Measurements from ENCODE around the gene KATNAL2. TPM values are rescaled to one million over a fixed set of nuclear protein-coding genes. Genes with fewer than 3 reads are reported as not detected.

The KATNAL2 gene, protein sequence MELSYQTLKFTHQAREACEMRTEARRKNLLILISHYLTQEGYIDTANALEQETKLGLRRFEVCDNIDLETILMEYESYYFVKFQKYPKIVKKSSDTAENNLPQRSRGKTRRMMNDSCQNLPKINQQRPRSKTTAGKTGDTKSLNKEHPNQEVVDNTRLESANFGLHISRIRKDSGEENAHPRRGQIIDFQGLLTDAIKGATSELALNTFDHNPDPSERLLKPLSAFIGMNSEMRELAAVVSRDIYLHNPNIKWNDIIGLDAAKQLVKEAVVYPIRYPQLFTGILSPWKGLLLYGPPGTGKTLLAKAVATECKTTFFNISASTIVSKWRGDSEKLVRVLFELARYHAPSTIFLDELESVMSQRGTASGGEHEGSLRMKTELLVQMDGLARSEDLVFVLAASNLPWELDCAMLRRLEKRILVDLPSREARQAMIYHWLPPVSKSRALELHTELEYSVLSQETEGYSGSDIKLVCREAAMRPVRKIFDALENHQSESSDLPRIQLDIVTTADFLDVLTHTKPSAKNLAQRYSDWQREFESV
- 2.3 TPM for polyA plus RNA-seq
- long read RNA-seq, donor 1 = 0 reads
- long read RNA-seq, donor 2 = 0 reads
- long read RNA-seq, donor 3 = 0 reads
- long read RNA-seq, donor 4 = 0 reads
- long read RNA-seq, donor 5 = 0 reads
- long read RNA-seq, donor 6 = 0 reads
- long read RNA-seq, donor 7 = 0 reads
- long read RNA-seq, donor 8 = 0 reads
- long read RNA-seq, donor 9 = 0 reads
- long read RNA-seq, donor 10 = 0 reads
- long read RNA-seq, donor 11 = 0 reads

DNA sequence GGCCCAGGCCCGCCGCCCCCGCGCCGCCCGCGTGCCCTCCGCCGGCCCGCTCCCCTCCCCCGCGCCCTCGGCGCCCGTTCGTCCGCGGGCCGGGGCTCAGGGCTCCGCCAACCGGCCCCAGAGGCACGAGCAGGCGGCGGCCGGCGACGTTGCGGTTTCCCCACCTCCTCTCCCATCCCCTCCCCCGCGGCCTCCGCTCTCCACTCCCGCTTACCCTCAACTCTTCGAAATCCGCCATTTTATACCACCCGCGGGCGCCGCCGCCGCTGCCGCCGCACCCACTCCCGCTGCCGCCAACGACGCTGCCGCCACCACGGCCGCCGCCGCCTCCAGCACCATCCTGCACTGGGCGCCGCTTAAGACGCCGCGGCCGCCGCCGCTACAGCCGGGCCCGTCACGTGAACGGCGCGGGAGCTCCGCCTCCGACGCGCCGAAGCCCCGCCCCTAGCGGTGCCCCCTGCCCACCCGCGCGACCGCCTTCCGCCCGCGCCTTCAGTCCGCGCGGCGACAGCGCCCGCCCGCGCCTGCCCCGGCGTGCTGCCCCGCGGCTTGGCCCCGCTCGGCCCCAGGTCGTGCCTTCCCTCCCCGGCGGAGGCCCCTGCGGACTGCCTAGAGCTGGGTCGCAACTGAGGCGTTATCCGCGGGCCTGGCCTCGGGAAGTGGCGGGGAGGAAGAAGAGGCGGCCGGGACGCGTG, at the start of gene KATNAL2, which contains the start of gene PIAS2:
Gene KATNAL2, plus strand, starts transcription at position 495 of the 695 bp plus-strand sequence. CDS start 29,271 bp downstream, outside the sequence.
Gene PIAS2, minus strand, starts transcription at position 400 of the 695 bp plus-strand sequence. Its CDS starts 162 bp downstream, at position 238.
- Histone ChIP-seq H3K9me3 (ENCODE audit: control insufficient read depth, low read depth, low read length) (no peaks in the 10 kb centered on the region), H3K4me1 (ENCODE audit: control insufficient read depth, insufficient read depth, low read length) (peaks cover 5% of the 10 kb centered on the region), H3K27ac (ENCODE audit: low read length) (peak within 1 kb of the TSS; percentile 32), H3K4me3 (ENCODE audit: low read length) (peak within 1 kb of the TSS; percentile 68), H3K27me3 (ENCODE audit: control insufficient read depth, insufficient read depth, low read length) (no peaks in the 10 kb centered on the region), H3K36me3 (ENCODE audit: control insufficient read depth, insufficient read depth, low read length) (no peaks in the 10 kb centered on the region)
- WGBS (ENCODE audit: insufficient coverage, low lambda C conversion rate) = 0% methylated on average over 3 of the region's 107 CpGs
- peak; percentile 71 to 87 for DNase-seq

DNA sequence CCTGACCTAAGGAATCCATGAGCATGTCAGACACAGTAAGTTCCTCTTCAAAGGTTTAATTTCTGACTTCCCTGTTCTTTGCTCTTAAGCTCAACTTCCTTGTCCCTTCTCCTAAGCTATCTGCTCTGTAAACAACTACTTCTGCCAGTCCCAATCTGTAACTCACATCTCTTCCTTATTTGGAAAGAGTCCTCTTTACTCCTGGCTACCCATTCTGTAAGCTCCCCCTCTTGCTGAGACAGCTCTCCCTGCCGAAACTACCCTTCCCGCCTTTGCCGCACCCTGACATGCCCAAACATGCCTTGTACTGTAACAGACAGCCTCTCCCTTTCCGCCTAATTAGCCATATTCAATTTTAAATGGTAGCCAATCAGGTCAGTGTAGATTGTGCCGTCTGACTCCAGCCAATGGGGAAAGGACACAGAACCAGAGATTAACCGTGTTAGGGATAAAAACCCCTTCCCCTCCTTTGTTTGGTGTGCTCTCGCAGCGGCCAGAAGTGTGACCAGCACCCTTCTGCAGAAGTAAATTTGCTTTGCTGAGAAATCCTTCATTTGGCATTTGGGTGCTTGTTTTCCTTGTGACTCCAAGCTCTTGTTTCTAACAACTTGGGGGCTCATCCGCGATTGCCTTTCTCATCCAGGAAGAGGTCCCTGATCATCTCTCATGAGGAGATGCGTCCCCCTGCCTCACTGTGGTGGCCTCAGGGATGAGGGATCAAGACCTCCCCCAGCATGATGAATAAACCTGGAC, 49.1 kb upstream of the KATNAL2 start:
- no peak for DNase-seq
- no peaks in the 10 kb centered on the region for H3K27me3 ChIP-seq (ENCODE audit: control insufficient read depth, insufficient read depth, low read length)
- H3K27ac ChIP-seq (ENCODE audit: low read length) = no peak overlapping the region
- H3K36me3 ChIP-seq (ENCODE audit: control insufficient read depth, insufficient read depth, low read length) = peaks cover 8% of the 10 kb centered on the region
- H3K9me3 ChIP-seq (ENCODE audit: control insufficient read depth, low read depth, low read length) = peaks cover 14% of the 10 kb centered on the region
- H3K4me3 ChIP-seq (ENCODE audit: low read length) = no peak overlapping the region
- WGBS (ENCODE audit: insufficient coverage, low lambda C conversion rate) = 93% methylated on average over 5 of the region's 11 CpGs
- no peaks in the 10 kb centered on the region for H3K4me1 ChIP-seq (ENCODE audit: control insufficient read depth, insufficient read depth, low read length)

DNA sequence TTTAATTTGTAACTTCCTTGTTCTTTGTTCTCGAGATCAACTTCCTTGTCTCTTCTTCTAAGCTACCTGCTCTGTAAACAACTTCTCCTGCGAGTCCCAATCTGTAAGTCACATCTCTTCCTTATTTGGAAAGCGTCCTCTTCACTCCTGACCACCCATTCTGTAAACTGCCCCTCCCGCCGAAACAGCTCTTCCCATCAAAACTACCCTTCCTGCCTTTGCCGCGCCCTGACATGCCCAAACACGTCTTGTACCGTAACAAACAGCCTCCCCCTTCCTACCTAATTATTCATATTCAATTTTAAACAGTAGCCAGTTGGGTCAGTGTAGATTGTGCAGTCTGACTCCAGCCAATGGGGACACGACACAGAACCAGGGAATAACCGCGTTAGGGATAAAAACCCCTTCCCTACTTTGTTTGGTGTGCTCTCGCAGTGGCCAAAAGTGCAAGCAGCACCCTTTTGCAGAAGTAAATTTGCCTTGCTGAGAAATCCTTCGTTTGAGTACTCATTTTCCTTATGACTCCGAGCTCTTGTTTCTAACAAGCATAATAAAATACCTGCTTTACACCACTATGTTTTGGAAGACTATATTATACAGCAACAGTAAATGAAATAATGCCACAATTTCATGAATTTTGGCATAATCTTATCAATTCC, 39.9 kb upstream of the KATNAL2 start:
- no peak for DNase-seq
- Histone ChIP-seq H3K9me3 (ENCODE audit: control insufficient read depth, low read depth, low read length) (peaks cover 12% of the 10 kb centered on the region), H3K36me3 (ENCODE audit: control insufficient read depth, insufficient read depth, low read length) (peaks cover 2% of the 10 kb centered on the region), H3K27ac (ENCODE audit: low read length) (no peak overlapping the region), H3K27me3 (ENCODE audit: control insufficient read depth, insufficient read depth, low read length) (no peaks in the 10 kb centered on the region), H3K4me1 (ENCODE audit: control insufficient read depth, insufficient read depth, low read length) (no peaks in the 10 kb centered on the region), H3K4me3 (ENCODE audit: low read length) (no peak overlapping the region)
- WGBS (ENCODE audit: insufficient coverage, low lambda C conversion rate) = 97% methylated on average over 6 of the region's 15 CpGs

DNA sequence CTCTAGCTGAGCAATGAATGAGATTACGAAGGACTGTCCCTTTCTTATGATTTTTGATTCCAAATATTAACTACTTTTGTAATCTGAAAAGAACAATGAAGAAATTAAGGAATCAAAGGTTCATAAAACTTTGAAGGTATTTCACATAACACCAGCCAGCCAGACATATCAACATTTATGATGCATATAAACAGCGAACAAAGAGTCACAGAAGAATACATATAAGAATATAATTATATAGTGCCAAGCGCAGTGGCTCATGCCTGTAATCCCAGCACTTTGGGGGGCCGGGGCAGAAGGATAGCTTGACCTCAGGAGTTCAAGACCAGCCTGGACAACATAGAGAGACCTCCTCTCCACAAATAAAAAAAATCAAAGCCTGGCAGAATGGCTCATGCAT, 34.2 kb upstream of the KATNAL2 start:
- H3K36me3 ChIP-seq (ENCODE audit: control insufficient read depth, insufficient read depth, low read length) = no peaks in the 10 kb centered on the region
- H3K27ac ChIP-seq (ENCODE audit: low read length) = no peak overlapping the region
- no peaks in the 10 kb centered on the region for H3K4me1 ChIP-seq (ENCODE audit: control insufficient read depth, insufficient read depth, low read length)
- WGBS (ENCODE audit: insufficient coverage, low lambda C conversion rate) = 100% methylated on average over 1 of the region's 4 CpGs
- H3K27me3 ChIP-seq (ENCODE audit: control insufficient read depth, insufficient read depth, low read length) = no peaks in the 10 kb centered on the region
- H3K9me3 ChIP-seq (ENCODE audit: control insufficient read depth, low read depth, low read length) = peaks cover 5% of the 10 kb centered on the region
- H3K4me3 ChIP-seq (ENCODE audit: low read length) = no peak overlapping the region
- no peak for DNase-seq

DNA sequence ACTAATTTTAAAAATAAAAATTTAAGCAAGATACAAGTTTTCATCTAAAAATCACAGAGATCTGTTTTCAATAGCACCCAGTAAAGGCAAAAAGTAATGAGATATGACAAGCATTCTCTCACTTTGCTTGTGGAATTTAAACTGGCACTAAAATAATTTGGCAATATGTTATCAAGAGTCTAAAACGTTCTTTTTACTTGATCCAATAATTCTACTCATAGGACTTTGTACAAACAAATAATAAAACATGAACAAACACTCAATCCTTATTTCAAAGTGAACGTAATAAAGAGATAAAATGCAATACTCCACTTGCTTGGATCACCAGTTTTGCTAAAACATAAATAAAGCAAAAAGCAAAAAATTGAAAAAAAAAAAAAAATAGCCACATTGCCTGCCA, 30.5 kb upstream of the KATNAL2 start:
- no peaks in the 10 kb centered on the region for H3K4me1 ChIP-seq (ENCODE audit: control insufficient read depth, insufficient read depth, low read length)
- no CpG with 5 or more reads among the region's 2 CpGs for WGBS (ENCODE audit: insufficient coverage, low lambda C conversion rate)
- peaks cover 18% of the 10 kb centered on the region for H3K36me3 ChIP-seq (ENCODE audit: control insufficient read depth, insufficient read depth, low read length)
- no peak overlapping the region for H3K4me3 ChIP-seq (ENCODE audit: low read length)
- DNase-seq = no peak
- no peaks in the 10 kb centered on the region for H3K9me3 ChIP-seq (ENCODE audit: control insufficient read depth, low read depth, low read length)
- no peaks in the 10 kb centered on the region for H3K27me3 ChIP-seq (ENCODE audit: control insufficient read depth, insufficient read depth, low read length)
- H3K27ac ChIP-seq (ENCODE audit: low read length) = no peak overlapping the region

DNA sequence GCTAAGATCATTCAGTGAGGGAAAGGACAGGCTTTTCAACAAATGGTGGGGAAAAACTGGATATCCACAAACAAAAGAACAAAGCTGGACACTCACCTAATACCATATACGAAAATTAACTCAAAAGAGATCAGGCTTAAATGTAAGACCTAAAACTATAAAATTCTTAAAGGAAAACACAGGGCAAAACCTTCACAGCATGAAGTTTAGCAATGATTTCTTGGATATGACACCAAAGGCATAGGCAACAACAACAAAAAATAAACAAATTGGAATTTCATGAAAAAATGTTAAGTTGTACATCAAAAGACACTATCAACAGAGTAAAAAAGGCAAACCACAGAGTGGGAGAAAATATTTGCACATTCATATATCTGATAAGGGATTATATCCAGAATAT, 28.4 kb upstream of the KATNAL2 start:
- Histone ChIP-seq H3K4me3 (ENCODE audit: low read length) (no peak overlapping the region), H3K36me3 (ENCODE audit: control insufficient read depth, insufficient read depth, low read length) (peaks cover 18% of the 10 kb centered on the region), H3K27ac (ENCODE audit: low read length) (no peak overlapping the region), H3K9me3 (ENCODE audit: control insufficient read depth, low read depth, low read length) (no peaks in the 10 kb centered on the region), H3K4me1 (ENCODE audit: control insufficient read depth, insufficient read depth, low read length) (no peaks in the 10 kb centered on the region), H3K27me3 (ENCODE audit: control insufficient read depth, insufficient read depth, low read length) (no peaks in the 10 kb centered on the region)
- 100% methylated on average over 1 of the region's 1 CpG for WGBS (ENCODE audit: insufficient coverage, low lambda C conversion rate)
- DNase-seq = no peak

DNA sequence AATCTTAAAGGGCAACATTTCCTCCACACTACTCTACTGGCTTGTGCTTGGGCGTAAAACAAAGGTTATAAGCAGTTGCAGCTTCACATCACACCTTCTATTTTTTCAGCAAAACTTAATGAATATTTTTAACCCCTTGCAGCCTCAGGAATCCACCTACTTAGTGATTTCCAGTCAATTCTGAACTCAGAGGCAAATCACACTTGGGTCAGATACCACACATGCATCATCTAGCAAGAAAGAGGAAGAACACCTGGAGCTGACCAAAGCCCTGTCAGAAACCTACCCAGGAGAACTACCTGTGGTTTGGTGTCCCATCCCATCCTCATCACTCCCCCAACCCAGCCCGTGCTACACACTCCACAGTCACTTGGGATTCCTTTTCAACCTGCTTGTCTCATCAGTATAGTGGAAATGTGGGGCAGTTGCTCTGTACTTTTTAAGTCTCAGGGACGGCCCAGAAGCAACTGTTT, 25.6 kb upstream of the KATNAL2 start:
- no peaks in the 10 kb centered on the region for H3K9me3 ChIP-seq (ENCODE audit: control insufficient read depth, low read depth, low read length)
- H3K4me3 ChIP-seq (ENCODE audit: low read length) = no peak overlapping the region
- H3K4me1 ChIP-seq (ENCODE audit: control insufficient read depth, insufficient read depth, low read length) = no peaks in the 10 kb centered on the region
- peaks cover 18% of the 10 kb centered on the region for H3K36me3 ChIP-seq (ENCODE audit: control insufficient read depth, insufficient read depth, low read length)
- no peak for DNase-seq
- no CpG with 5 or more reads among the region's 3 CpGs for WGBS (ENCODE audit: insufficient coverage, low lambda C conversion rate)
- no peaks in the 10 kb centered on the region for H3K27me3 ChIP-seq (ENCODE audit: control insufficient read depth, insufficient read depth, low read length)
- no peak overlapping the region for H3K27ac ChIP-seq (ENCODE audit: low read length)

DNA sequence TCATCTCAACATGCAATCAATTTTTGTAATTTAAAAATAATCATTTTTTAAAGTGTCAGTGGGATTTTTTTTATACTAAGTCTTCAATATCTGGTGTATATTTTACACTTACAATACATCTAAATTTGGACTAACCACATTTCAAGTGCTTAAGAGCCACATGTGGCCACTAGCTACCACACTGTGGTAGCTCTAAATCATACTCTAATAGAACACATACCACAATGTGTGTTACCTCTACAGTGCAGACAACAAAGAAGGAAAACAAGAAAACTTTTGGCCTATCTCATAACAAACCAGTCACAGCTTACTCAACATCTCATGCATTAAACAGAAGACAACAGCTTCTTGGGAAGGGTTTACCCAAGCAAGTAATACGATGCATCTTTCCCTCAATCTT, 24.6 kb upstream of the KATNAL2 start:
- Histone ChIP-seq H3K36me3 (ENCODE audit: control insufficient read depth, insufficient read depth, low read length) (peaks cover 18% of the 10 kb centered on the region), H3K27ac (ENCODE audit: low read length) (no peak overlapping the region), H3K9me3 (ENCODE audit: control insufficient read depth, low read depth, low read length) (no peaks in the 10 kb centered on the region), H3K27me3 (ENCODE audit: control insufficient read depth, insufficient read depth, low read length) (no peaks in the 10 kb centered on the region), H3K4me3 (ENCODE audit: low read length) (no peak overlapping the region), H3K4me1 (ENCODE audit: control insufficient read depth, insufficient read depth, low read length) (no peaks in the 10 kb centered on the region)
- no peak for DNase-seq
- WGBS (ENCODE audit: insufficient coverage, low lambda C conversion rate) = no CpG with 5 or more reads among the region's 1 CpG

- no CpG with 5 or more reads among the region's 1 CpG for WGBS (ENCODE audit: insufficient coverage, low lambda C conversion rate)
- no peaks in the 10 kb centered on the region for H3K27me3 ChIP-seq (ENCODE audit: control insufficient read depth, insufficient read depth, low read length)
Measured at GRCh38 chr18:46893360-46893759, 24.0 kb upstream of the KATNAL2 start.

More at GRCh38 chr18:46893360-46893759, 24.0 kb upstream of the KATNAL2 start:
- Histone ChIP-seq H3K9me3 (ENCODE audit: control insufficient read depth, low read depth, low read length) (no peaks in the 10 kb centered on the region), H3K36me3 (ENCODE audit: control insufficient read depth, insufficient read depth, low read length) (peaks cover 17% of the 10 kb centered on the region), H3K4me3 (ENCODE audit: low read length) (no peak overlapping the region), H3K27ac (ENCODE audit: low read length) (no peak overlapping the region), H3K4me1 (ENCODE audit: control insufficient read depth, insufficient read depth, low read length) (no peaks in the 10 kb centered on the region)
- DNase-seq = no peak
